ENCODE results near the gene GGNBP2.

GGNBP2 gene

DNA sequence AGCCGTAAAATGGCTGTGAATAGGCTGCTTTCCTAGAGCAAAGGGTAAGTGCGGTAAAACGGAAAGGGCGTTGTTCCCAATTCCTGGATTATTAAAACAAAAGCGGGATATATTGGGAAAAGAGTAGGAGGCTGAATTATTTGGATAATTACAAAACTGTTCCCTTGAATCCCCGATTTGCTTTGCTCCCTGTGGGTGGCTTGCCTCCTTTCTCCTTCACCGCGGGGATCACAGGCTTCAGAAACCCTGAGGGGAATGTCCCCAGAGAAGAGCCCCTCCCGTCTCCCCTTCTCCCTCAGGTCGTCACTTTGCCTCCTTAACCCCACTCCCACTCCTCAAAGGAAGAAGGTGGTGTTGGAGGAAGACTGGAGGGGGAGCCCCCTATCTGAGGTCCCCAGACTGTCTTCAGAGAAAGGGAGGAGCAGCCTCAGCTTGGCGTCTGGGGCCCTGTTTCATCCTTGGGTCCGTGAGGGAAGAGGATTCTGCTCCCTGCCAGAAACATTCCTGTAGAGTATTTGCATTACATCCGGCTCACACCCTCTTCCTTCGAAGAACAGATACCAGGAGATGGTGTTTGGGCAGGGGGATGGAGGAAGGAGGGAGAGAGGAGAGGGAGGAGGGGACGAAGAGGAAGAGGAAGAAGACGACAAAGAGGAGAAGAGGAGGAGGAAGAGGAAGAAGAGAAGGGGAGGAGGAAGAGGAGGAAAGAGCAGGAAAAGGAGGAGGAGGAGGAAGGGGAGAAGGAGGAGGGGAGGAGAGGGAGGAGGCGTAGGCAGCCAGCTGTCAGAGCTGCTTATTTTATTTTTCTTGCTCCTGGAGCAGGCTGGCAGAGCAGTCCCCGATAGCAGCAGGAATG is 88.4 kb downstream of the GGNBP2 start:
- DNase-seq (ENCODE audit: low spot score), result no peak

All from AG08395 (cell line).